ENCODE measurements around the gene MGAT4A.

DNA sequence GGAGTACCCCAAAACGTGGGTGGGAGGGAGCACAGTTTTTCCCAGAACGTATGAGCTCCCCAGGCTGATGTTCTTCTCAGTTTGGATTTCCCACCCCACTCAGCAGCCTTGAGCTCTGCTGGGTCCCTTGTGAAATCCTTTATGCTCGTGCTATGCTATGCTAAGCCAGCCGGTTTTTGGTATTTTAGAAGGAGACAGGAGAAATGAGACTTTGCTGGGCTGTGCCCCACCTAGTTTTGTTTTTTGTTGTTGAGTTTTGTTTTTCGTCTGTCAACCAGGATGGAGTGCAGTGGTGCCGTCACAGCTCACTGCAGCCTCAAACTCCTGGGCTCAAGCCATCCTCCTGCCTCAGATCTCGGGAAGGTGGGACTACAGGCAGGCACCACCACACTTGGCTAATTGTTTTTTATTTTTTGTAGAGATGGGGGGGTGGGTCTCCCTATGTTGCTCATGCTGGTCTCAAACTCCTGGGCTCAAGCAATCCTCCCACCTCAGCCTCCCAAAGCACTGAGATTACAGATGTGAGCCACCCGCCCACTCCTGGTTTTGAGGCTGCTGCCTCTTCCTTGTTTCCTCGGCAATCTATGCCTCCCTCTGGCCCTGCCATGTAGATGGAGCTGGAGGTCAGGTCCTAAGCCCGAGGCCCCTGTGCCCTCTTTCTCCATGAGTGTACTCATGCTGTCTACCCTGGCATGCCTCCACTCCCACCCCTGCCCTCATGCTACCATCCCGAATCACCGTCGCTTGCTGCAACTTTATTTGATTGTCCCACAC, 17.5 kb upstream of the MGAT4A start:
- TF ChIP-seq MAX (IDR thresholded peaks at IDR 0.05) (no peak), TAF1 (IDR thresholded peaks at IDR 0.05; ENCODE audit: low read depth) (no peak), FOXM1 (IDR thresholded peaks at IDR 0.05; ENCODE audit: borderline replicate concordance, low read depth) (no peak), TEAD4 (IDR thresholded peaks at IDR 0.05) (no peak), EP300 (IDR thresholded peaks at IDR 0.05; ENCODE audit: borderline replicate concordance) (no peak), CREB1 (IDR thresholded peaks at IDR 0.05; ENCODE audit: low read depth) (no peak), RAD21 (IDR thresholded peaks at IDR 0.05; ENCODE audit: low read depth) (no peak), CEBPB (IDR thresholded peaks at IDR 0.05) (no peak), REST (IDR thresholded peaks at IDR 0.05; ENCODE audit: low read depth) (no peak), EGR1 (IDR thresholded peaks at IDR 0.05) (no peak), ZBTB7A (IDR thresholded peaks at IDR 0.05; ENCODE audit: low read depth) (no peak), NFIC (IDR thresholded peaks at IDR 0.05) (no peak), YY1 (IDR thresholded peaks at IDR 0.05; ENCODE audit: low read depth) (no peak)
- TF ChIP-seq, protein P1, sequence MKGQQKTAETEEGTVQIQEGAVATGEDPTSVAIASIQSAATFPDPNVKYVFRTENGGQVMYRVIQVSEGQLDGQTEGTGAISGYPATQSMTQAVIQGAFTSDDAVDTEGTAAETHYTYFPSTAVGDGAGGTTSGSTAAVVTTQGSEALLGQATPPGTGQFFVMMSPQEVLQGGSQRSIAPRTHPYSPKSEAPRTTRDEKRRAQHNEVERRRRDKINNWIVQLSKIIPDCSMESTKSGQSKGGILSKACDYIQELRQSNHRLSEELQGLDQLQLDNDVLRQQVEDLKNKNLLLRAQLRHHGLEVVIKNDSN (IDR thresholded peaks at IDR 0.05) = no peak
